ENCODE measurements around the gene ATP13A3. TPM values are rescaled to one million over a fixed set of nuclear protein-coding genes. Genes with fewer than 3 reads are reported as not detected.

ATP13A3 gene
- total RNA-seq, 1 donor from 2014 or later = 74.6 TPM

- Mint-ChIP-seq H3K4me1 (peaks cover 6% of the 10 kb centered on the region), H3K9me3 (no peaks in the 10 kb centered on the region), H3K27ac (ENCODE audit: unreplicated experiment) (no peak overlapping the region), H3K36me3 (ENCODE audit: low read depth) (no peaks in the 10 kb centered on the region), H3K4me3 (no peak overlapping the region), H3K27me3 (ENCODE audit: low read depth) (peaks cover 12% of the 10 kb centered on the region)
- TF ChIP-seq, protein P1, sequence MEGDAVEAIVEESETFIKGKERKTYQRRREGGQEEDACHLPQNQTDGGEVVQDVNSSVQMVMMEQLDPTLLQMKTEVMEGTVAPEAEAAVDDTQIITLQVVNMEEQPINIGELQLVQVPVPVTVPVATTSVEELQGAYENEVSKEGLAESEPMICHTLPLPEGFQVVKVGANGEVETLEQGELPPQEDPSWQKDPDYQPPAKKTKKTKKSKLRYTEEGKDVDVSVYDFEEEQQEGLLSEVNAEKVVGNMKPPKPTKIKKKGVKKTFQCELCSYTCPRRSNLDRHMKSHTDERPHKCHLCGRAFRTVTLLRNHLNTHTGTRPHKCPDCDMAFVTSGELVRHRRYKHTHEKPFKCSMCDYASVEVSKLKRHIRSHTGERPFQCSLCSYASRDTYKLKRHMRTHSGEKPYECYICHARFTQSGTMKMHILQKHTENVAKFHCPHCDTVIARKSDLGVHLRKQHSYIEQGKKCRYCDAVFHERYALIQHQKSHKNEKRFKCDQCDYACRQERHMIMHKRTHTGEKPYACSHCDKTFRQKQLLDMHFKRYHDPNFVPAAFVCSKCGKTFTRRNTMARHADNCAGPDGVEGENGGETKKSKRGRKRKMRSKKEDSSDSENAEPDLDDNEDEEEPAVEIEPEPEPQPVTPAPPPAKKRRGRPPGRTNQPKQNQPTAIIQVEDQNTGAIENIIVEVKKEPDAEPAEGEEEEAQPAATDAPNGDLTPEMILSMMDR (conservative IDR thresholded peaks at IDR 0.05) = no peak
- DNase-seq (ENCODE audit: low read depth, low spot score) = no peak
Measured at GRCh38 chr3:194354315-194354714, 132.5 kb downstream of the ATP13A3 start.

Other genes starting within 250 kb of the ATP13A3 start
- not detected in 2 replicates for gene CPN2, start 135.7 kb downstream of the ATP13A3 start, total RNA-seq
- not detected in 2 replicates for gene LRRC15, start 117.3 kb downstream of the ATP13A3 start, total RNA-seq
- 0.09 TPM in 1 of 2 replicates, not detected in the other for gene GP5, start 87.7 kb downstream of the ATP13A3 start, total RNA-seq
- 37.3 and 43.8 TPM in 2 replicates for gene TMEM44, start 146.4 kb upstream of the ATP13A3 start, total RNA-seq
- 45.0 and 45.5 TPM in 2 replicates for gene LSG1, start 185.2 kb upstream of the ATP13A3 start, total RNA-seq
- 1.4 TPM in 2 replicates for gene FAM43A, start 198.9 kb upstream of the ATP13A3 start, total RNA-seq